CD4-positive, alpha-beta T cell treated with Interleukin-4 for 4 hours (primary cell): ENCODE data around the gene UQCRC2.
"Not testable (repeated sequence)": the region's sequence is repeated elsewhere in the genome, so short reads cannot be mapped to it uniquely, and the experiment has no call there.

ENCODE experiments used
- DNase-seq: peaks from one replicate; pipeline ENCODE4 v3.0.0-alpha.2; 2020

Gene UQCRC2

DNA sequence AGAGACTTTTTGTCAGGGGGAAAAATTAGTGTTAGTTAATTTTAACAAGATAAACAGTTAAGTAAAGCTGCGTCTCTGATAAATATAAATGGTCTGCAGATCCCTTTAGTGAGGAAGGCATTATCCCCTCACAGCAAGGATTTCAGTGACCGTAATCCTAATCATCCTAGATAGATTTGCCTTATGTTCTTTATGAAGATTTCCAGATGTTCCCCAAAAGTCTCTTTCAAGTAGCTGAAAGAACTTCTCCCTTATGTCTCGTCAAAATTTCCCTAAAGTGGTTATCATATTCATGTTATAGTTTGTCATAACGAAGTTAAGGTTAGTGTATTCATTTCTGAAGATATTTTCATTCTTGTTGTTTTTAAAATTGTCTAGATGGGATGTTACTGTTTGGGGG, 60.3 kb downstream of the UQCRC2 start:
- DNase-seq: no peak

DNA sequence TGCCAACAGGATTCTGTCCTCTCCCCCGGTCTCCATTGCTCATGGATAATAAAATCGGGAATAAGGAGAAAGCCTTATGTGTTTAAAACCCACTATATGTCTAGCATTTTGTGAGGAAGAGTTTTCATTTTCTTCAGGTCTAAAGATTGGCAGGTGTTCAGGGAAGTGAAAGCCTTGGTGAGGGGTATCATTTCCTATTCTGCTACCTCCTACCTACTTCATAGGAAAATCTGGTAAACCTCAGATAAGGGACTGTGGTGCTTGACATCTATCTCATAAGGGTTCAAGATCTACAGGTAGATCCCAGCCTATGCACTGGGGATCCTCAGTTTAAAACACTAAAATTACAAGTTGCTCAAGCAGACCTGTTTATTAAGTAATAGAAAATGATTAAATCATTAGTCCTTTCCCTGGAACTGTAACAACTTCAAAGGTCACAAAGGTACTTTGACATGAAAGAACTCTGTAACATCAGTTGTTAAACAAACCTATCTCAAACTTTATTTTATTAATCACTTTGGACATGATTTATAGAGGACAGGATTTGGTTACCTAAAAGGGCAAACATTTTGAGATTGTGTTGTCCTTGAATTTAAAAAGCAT, 61.2 kb downstream of the UQCRC2 start:
- DNase-seq: no peak

DNA sequence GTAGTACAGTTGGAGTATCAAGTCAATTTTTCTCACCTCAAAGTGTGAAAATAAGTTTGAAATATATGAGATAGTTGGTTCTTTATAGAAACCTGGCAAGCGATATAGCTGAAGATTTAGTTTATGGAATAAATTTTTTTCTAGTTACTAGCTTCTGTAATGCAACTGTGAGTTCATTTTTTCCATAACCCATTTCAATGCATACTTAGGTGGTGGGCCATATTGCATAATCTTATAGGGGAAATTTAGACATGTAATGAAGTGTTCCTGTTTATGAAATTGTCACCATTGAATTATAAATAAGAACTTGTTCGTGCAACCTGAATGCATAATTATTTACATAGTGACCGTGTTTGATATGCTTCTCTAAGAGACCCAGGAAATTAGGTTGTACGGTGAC, 63.8 kb downstream of the UQCRC2 start:
- DNase-seq: no peak

DNA sequence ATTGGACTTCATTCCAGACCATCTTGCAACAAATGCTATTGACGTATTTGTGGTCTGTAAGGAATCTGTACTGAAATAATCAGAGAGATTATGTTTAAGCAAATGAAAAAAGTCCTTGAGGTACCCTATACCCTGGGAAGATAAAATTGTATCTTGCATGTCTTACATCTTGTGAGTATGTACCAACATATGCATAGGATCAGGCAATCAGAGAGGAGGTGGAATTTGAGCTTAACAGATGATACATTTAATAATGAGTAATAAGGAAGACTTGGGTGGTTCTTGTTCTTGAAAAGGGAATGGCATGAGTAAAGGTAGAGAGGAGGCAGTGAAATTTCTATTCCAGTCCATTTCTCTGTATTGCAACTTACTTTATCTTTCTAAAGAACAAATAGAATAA, 65.4 kb downstream of the UQCRC2 start:
- no peak for DNase-seq

DNA sequence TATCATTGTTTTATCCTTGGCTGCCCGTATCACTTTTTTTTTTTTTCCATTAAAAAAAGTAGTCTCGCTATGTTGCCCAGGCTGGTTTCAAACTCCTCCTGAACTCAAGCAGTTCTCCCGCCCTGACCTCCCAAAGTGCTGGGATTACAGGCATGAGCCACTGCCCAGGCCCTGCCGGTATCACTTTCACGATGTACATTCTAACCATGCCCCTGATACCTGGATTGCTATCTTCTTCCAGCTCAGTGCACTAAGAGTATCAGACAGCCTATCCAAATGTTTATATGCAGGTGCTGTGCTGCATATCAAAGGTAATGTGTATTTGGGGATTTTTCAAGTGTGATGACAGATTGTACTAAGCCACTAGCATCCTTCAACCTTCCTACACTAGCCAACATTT, 69.0 kb downstream of the UQCRC2 start:
- DNase-seq: no peak

DNA sequence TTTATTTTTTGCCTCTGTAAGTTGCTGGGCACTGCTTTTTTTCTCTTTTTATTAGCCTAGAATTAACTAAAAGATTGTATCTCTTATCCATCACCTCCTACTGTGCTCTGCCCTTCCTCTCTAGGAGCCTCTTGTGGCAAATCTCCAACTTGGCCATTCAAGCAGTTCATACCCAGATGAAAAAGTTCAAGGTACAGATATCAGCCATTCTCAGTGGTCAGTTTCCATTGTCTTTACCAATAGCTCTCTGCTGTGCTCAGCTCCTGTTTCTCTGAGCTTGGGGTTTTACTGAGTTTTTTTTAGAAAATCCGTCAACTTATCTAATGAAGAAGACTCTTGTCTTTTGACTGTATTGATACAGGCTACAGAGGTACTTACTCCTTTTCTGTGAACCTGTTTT, 70.3 kb downstream of the UQCRC2 start:
- DNase-seq: no peak

DNA sequence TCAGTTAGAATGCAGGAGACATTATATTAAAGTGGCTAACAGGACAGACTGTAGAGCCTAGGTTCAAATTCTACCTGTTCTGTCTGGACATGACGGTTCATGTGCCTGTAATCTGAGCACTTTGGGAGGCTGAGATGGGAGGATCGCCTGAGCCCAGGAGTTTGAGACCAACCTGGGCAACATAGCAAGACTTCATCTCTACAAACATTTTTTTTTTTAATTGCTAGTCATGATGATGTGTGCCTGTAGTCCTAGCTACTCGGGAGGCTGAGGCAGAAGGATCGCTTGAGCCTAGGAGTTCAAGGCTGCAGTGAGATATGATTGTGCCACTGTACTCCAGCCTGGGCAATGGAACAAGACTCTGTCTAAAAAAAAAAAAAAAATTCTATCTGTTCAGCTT, 71.6 kb downstream of the UQCRC2 start:
- not testable (repeated sequence) for DNase-seq

DNA sequence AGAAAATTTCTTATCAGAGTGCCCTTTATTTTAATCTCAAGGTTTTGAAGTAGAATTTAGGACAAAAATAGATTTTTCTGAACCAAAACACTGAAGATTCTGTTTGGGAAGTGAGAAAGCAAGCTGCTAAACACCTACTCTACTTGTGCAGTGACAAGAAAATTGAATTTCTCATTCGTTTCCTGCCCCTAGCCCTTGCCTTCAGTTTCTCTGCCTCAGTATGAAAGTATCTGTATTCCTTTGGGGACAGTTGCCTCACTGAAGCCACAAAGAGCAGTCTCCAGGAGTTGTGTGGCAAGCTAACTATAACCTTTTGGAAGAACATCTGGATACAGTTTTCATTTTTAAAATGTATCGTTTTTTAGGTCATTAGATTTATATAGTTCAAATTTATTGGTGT, 74.5 kb downstream of the UQCRC2 start:
- no peak for DNase-seq

DNA sequence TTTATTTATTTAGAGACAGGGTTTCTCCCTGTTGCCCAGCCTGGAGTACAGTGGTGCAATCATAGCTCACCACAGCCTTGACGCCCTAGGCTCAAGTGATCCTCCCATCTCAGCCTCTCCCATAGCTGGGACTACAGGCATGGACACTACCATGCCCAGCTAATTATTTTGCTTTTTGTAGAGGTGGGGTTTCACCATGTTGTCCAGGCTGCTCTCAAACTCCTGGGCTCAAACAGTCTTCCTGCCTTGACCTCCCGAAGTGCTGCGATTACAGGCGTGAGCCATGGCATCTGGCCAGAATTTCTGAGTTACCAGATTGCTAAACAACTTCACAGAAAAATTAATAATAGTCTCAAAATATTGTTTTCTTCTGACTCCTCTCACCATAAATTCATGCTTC, 76.5 kb downstream of the UQCRC2 start:
- no peak for DNase-seq

DNA sequence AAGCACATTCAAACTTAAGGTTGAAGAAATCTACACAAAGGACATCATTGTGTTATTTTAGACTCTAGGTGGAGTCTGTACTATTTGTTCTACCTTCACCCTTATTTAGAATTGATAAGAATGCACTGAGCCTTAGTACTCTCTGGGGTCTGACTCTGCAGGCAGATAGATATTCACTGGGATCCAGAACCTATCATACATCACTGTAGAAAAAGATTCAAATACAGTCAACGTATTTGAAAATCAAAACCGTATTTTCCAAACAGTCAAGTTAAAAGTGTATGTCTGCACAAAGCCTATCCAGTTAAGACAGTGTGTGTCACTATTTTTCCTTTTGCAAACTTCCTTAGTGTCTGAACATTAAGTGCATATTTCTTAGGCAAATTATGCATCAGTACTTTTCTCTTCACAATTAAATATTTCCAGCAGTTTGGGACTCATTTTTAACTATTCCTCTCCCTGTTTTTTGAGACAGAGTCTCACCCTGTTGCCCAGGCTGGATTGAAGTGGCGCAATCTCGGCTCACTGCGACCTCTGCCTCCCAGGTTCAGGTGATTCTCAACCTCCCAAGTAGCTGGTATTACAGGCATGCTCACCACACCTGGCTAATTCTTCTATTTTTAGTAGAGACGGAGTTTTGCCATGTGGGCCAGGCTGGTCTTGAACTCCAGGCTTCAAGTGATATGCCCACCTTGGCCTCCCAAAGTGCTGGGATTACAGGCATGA, 77.1 kb downstream of the UQCRC2 start:
- no peak for DNase-seq

DNA sequence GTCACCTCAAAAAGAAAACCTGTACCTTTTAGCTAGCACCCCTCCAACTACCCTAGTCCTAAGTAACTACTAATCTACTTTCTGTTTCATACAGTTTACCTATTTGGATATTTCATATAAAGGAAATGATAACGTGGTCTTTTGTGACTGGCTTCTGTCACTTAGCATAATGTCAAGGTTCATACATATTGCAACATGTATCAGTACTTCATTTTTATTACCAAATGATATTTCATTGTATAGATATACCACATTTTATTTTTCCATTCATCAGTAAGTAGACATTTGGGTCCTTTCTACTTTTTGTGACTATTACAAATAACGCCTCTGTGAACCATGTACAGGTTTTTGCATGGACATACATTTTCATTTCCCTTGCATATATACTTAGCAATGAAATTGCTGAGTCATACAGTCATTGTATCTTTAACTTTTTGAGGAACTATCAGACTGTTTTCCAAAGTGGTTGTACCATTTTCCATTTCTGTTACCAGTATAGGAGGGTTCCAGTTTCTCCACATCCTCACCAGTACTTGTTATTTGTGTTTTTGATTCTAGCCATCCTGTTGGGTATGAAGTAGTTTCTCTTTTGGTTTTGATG, 78.4 kb downstream of the UQCRC2 start:
- DNase-seq: no peak
